Measurements from ENCODE around the gene RMI2.

DNA sequence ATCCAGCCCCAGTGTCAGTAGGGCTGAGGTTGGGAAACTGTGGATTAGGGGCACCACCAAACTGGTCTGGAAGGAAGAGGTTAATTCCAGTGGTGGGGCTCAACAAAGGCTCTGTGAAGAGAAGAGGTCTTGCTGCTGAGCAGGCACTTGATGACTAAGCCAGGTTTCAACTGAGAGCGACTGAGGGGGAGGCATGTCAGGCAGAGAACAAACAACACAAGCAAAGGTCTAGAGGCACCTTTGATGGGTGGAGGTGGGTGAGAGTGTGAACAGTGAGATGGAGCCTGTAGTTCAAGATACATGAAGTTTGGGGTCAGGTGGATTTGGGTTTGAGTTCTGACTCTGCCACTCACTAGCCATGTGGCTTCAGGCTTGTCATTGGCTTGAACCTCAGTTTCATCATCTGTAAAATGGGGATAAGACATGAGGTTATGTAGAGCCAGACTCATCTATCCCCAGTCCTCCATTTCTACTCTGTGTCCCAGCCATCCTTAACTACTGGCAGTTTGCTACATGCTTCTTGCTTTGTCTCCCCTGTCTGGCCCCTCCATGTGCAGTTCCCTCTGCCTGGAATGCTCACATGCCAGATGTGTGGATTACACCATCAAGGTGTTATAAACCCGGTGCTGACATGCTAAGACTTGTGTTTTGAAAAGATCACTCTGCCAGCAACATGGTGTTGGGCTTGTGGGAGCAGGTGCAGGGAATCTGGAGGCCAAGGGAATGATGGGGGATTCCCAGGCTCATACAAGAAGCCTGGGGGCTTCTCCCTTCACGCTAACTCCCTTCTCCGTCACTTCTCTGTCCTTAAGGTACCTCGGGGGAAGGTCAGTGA, 3.0 kb upstream of the RMI2 start:
- TF ChIP-seq POLR2A (IDR thresholded peaks at IDR 0.05) (no peak), POLR2AphosphoS5 (IDR thresholded peaks at IDR 0.05) (no peak), EP300 (IDR thresholded peaks at IDR 0.05) (no peak)
- TF ChIP-seq, protein P1, sequence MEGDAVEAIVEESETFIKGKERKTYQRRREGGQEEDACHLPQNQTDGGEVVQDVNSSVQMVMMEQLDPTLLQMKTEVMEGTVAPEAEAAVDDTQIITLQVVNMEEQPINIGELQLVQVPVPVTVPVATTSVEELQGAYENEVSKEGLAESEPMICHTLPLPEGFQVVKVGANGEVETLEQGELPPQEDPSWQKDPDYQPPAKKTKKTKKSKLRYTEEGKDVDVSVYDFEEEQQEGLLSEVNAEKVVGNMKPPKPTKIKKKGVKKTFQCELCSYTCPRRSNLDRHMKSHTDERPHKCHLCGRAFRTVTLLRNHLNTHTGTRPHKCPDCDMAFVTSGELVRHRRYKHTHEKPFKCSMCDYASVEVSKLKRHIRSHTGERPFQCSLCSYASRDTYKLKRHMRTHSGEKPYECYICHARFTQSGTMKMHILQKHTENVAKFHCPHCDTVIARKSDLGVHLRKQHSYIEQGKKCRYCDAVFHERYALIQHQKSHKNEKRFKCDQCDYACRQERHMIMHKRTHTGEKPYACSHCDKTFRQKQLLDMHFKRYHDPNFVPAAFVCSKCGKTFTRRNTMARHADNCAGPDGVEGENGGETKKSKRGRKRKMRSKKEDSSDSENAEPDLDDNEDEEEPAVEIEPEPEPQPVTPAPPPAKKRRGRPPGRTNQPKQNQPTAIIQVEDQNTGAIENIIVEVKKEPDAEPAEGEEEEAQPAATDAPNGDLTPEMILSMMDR (IDR thresholded peaks at IDR 0.05): no peak
